Neuronal stem cell (in vitro differentiated cells): ENCODE data around the gene TOP1.

Experiments used
- DNase-seq: peaks from one replicate; pipeline ENCODE4 v3.0.0-alpha.2; 2013; ENCODE audit warnings: low spot score
- H2AFZ ChIP-seq: one replicate; pipeline ENCODE4 v1.6.1; 2013; ENCODE audit warnings: mild to moderate bottlenecking, low read length, inconsistent platforms
- H2AK5ac ChIP-seq: 2 replicates; pipeline ENCODE4 v1.6.1; 2013; ENCODE audit warnings: low read depth, mild to moderate bottlenecking, inconsistent platforms, low read length, moderate library complexity, mixed read lengths
- H2BK120ac ChIP-seq: 2 replicates; pipeline ENCODE4 v1.6.1; 2013; ENCODE audit warnings: low read depth, mild to moderate bottlenecking, inconsistent platforms, low read length, moderate library complexity, mixed read lengths
- H2BK12ac ChIP-seq: one replicate; pipeline ENCODE4 v1.6.1; 2013; ENCODE audit warnings: low read length, inconsistent platforms
- H2BK15ac ChIP-seq: 2 replicates; pipeline ENCODE4 v1.6.1; 2013; ENCODE audit warnings: mild to moderate bottlenecking, low read length, inconsistent platforms, mixed read lengths
- H2BK5ac ChIP-seq: one replicate; pipeline ENCODE4 v1.6.1; 2013; ENCODE audit warnings: inconsistent platforms, mild to moderate bottlenecking, low read length, moderate library complexity
- H3K14ac ChIP-seq: one replicate; pipeline ENCODE4 v1.6.1; 2013; ENCODE audit warnings: low read length, inconsistent platforms
- H3K18ac ChIP-seq: 2 replicates; pipeline ENCODE4 v1.6.1; 2013; ENCODE audit warnings: low read length, inconsistent platforms
- H3K23ac ChIP-seq: 2 replicates; pipeline ENCODE4 v1.6.1; 2013; ENCODE audit warnings: low read depth, mild to moderate bottlenecking, mixed read lengths, low read length, inconsistent platforms; ENCODE audit not compliant: poor library complexity
- H3K27ac ChIP-seq: replicated peaks from 3 replicates; pipeline ENCODE4 v1.5.1; 2013; ENCODE audit warnings: low read length, inconsistent platforms
- H3K27me3 ChIP-seq, 3 experiments: 2 replicates each; pipeline ENCODE4 v1.6.1; 2013; ENCODE audit warnings: low read length in 3 of 3, mild to moderate bottlenecking in 2 of 3, inconsistent platforms in 1 of 3, low read depth in 1 of 3, mixed read lengths in 1 of 3, moderate library complexity in 1 of 3; ENCODE audit not compliant: control insufficient read depth in 3 of 3, insufficient read depth in 3 of 3
- H3K36me3 ChIP-seq, 2 donors: replicated peaks in 1 of 2; 2 replicates each; pipeline ENCODE4 v1.6.1; 2013; ENCODE audit warnings: low read length in 2 of 2; ENCODE audit not compliant: control insufficient read depth in 2 of 2, insufficient read depth in 2 of 2
- H3K4ac ChIP-seq: 2 replicates; pipeline ENCODE4 v1.6.1; 2013; ENCODE audit warnings: inconsistent platforms, mild to moderate bottlenecking, low read length, moderate library complexity
- H3K4me1 ChIP-seq, 2 donors: 1 replicate in 1 of 2; 2 replicates in 1 of 2; pipeline ENCODE4 v1.6.1; 2013; ENCODE audit warnings: low read length in 2 of 2, low read depth in 1 of 2; ENCODE audit not compliant: control insufficient read depth in 2 of 2, insufficient read depth in 1 of 2
- H3K4me2 ChIP-seq: one replicate; pipeline ENCODE4 v1.6.1; 2013; ENCODE audit warnings: mild to moderate bottlenecking, low read length, inconsistent platforms; ENCODE audit not compliant: insufficient read depth, poor library complexity, severe bottlenecking
- H3K4me3 ChIP-seq, 2 donors: 2 replicates each; pipeline ENCODE4 v1.5.1; 2013; ENCODE audit warnings: low read length in 2 of 2, mild to moderate bottlenecking in 2 of 2, inconsistent platforms in 1 of 2, moderate library complexity in 1 of 2
- H3K79me1 ChIP-seq: one replicate; pipeline ENCODE4 v1.6.1; 2013; ENCODE audit warnings: low read depth, mild to moderate bottlenecking, inconsistent platforms, low read length, moderate library complexity
- H3K9ac ChIP-seq: one replicate; pipeline ENCODE4 v1.6.1; 2013; ENCODE audit warnings: mild to moderate bottlenecking, low read depth, low read length, inconsistent platforms; ENCODE audit not compliant: poor library complexity
- H3K9me3 ChIP-seq, 2 donors: replicated peaks in 1 of 2; 2 replicates each; pipeline versions ENCODE3 to v1.6.1; 2013; ENCODE audit warnings: low read length in 2 of 2, mild to moderate bottlenecking in 2 of 2, inconsistent platforms in 1 of 2, low read depth in 1 of 2, mixed read lengths in 1 of 2, moderate library complexity in 1 of 2; ENCODE audit not compliant: control insufficient read depth in 2 of 2, insufficient read depth in 1 of 2
- H4K8ac ChIP-seq: one replicate; pipeline ENCODE4 v1.6.1; 2013; ENCODE audit warnings: low read depth, mild to moderate bottlenecking, inconsistent platforms, low read length, moderate library complexity
- H4K91ac ChIP-seq: one replicate; pipeline ENCODE4 v1.6.1; 2013; ENCODE audit warnings: low read length, low read depth, mild to moderate bottlenecking, inconsistent platforms; ENCODE audit not compliant: poor library complexity
- WGBS, 2 donors: extraction: QIAGEN DNeasy Blood & Tissue Kit; methylation state at CpG; one replicate each; pipeline ENCODE4 v1.1.7; 2013; ENCODE audit warnings: missing lambda C conversion rate in 2 of 2, mixed read lengths in 1 of 2; ENCODE audit not compliant: insufficient read length in 2 of 2, insufficient replicate concordance in 1 of 2; ENCODE audit errors: extremely low coverage in 2 of 2; 5-methylcytosine and 5-hydroxymethylcytosine counted together

Gene TOP1

GRCh38 chr20:41065716-41066115, 37.1 kb downstream of the TOP1 start:
- Histone ChIP-seq H4K91ac (no peak overlapping the region), H3K4me2 (no peak overlapping the region), H3K4me3 (no peak overlapping the region), H2AK5ac (no peak overlapping the region), H3K4ac (no peak overlapping the region), H3K14ac (no peak overlapping the region), H2BK5ac (no peak overlapping the region), H4K8ac (no peak overlapping the region), H2BK120ac (no peak overlapping the region), H3K9ac (no peak overlapping the region), H3K9me3 (peaks cover 0 to 9% of the 10 kb centered on the region in 2 donors), H3K4me1 (peaks cover 0 to 4% of the 10 kb centered on the region in 2 donors), H3K36me3 (peaks cover 9 to 93% of the 10 kb centered on the region in 2 donors), H3K27me3 (no peaks in the 10 kb centered on the region), H3K27ac (no peak overlapping the region), H2AFZ (no peak overlapping the region), H2BK12ac (no peak overlapping the region), H2BK15ac (no peak overlapping the region), H3K23ac (no peak overlapping the region), H3K79me1 (no peaks in the 10 kb centered on the region), H3K18ac (no peak overlapping the region)
- DNase-seq: no peak
- WGBS, 2 donors: no CpG with 5 or more reads among the region's 3 CpGs

- Histone ChIP-seq H2BK15ac (no peak overlapping the region), H4K8ac (no peak overlapping the region), H3K4ac (no peak overlapping the region), H2BK120ac (no peak overlapping the region), H3K4me2 (no peak overlapping the region), H4K91ac (no peak overlapping the region), H3K36me3 (peaks cover 5 to 81% of the 10 kb centered on the region in 2 donors), H3K9ac (no peak overlapping the region), H2BK12ac (no peak overlapping the region), H3K27ac (no peak overlapping the region), H3K27me3 (no peaks in the 10 kb centered on the region), H3K79me1 (no peaks in the 10 kb centered on the region), H2BK5ac (no peak overlapping the region), H2AFZ (no peak overlapping the region), H3K23ac (no peak overlapping the region), H3K9me3 (no peaks in the 10 kb centered on the region), H3K14ac (no peak overlapping the region), H3K4me1 (peaks cover 0 to 5% of the 10 kb centered on the region in 2 donors), H2AK5ac (no peak overlapping the region), H3K18ac (no peak overlapping the region), H3K4me3 (no peak overlapping the region)
- no peak for DNase-seq
- WGBS, 2 donors: no CpG with 5 or more reads among the region's 3 CpGs
These were observed 40.2 kb downstream of the TOP1 start for GRCh38 chr20:41068806-41069205.

- Histone ChIP-seq H2AFZ (no peak overlapping the region), H3K18ac (no peak overlapping the region), H2BK15ac (no peak overlapping the region), H3K4me1 (peaks cover 0 to 5% of the 10 kb centered on the region in 2 donors), H2BK120ac (no peak overlapping the region), H3K9ac (no peak overlapping the region), H3K23ac (no peak overlapping the region), H2BK12ac (no peak overlapping the region), H2BK5ac (no peak overlapping the region), H3K79me1 (no peaks in the 10 kb centered on the region), H3K4ac (no peak overlapping the region), H3K14ac (no peak overlapping the region), H3K36me3 (peaks cover 3 to 82% of the 10 kb centered on the region in 2 donors), H3K9me3 (no peaks in the 10 kb centered on the region), H3K27ac (no peak overlapping the region), H4K91ac (no peak overlapping the region), H3K27me3 (no peaks in the 10 kb centered on the region), H3K4me3 (no peak overlapping the region), H3K4me2 (no peak overlapping the region), H2AK5ac (no peak overlapping the region), H4K8ac (no peak overlapping the region)
- no CpG with 5 or more reads among the region's 3 CpGs for WGBS, 2 donors
- no peak for DNase-seq
These were observed 43.7 kb downstream of the TOP1 start for GRCh38 chr20:41072190-41072863.

GRCh38 chr20:41072915-41073314, 44.3 kb downstream of the TOP1 start:
- Histone ChIP-seq H3K18ac (no peak overlapping the region), H2BK15ac (no peak overlapping the region), H4K8ac (no peak overlapping the region), H2BK5ac (no peak overlapping the region), H3K36me3 (peaks cover 0 to 82% of the 10 kb centered on the region in 2 donors), H3K9ac (no peak overlapping the region), H3K23ac (no peak overlapping the region), H3K14ac (no peak overlapping the region), H3K4me1 (peaks cover 0 to 2% of the 10 kb centered on the region in 2 donors), H3K9me3 (no peaks in the 10 kb centered on the region), H3K4ac (no peak overlapping the region), H4K91ac (no peak overlapping the region), H3K27ac (no peak overlapping the region), H2BK120ac (no peak overlapping the region), H3K4me2 (no peak overlapping the region), H2AFZ (no peak overlapping the region), H3K4me3 (no peak overlapping the region), H3K27me3 (no peaks in the 10 kb centered on the region), H2BK12ac (no peak overlapping the region), H2AK5ac (no peak overlapping the region), H3K79me1 (no peaks in the 10 kb centered on the region)
- WGBS, 2 donors: no CpG with 5 or more reads among the region's 3 CpGs
- no peak for DNase-seq
